SK-N-SH (cell line): ENCODE measurements around the gene KRT36.

Experiments
- CTCF ChIP-seq: fragments of 200-600 bp; sonication (generic); IDR thresholded peaks from 2 replicates; pipeline ENCODE4 v1.6.1; 2017; ENCODE audit warnings: antibody characterized with exemption, mild to moderate bottlenecking, moderate library complexity
- JUND ChIP-seq: IDR thresholded peaks from 2 replicates; pipeline ENCODE4 v1.4.0; 2012
- NFIC ChIP-seq: IDR thresholded peaks from 2 replicates; pipeline ENCODE4 v1.4.0; 2012; ENCODE audit warnings: borderline replicate concordance
- POLR2AphosphoS5 ChIP-seq: IDR thresholded peaks from 2 replicates; pipeline ENCODE4 v1.6.1; 2012; ENCODE audit warnings: low read depth, low read length
- RAD21 ChIP-seq: IDR thresholded peaks from 2 replicates; pipeline ENCODE4 v1.6.1; 2012; ENCODE audit warnings: mild to moderate bottlenecking, low read length
- RCOR1 ChIP-seq: fragments of 150-350 bp; IDR thresholded peaks from 2 replicates; pipeline ENCODE4 v1.6.1; 2017; ENCODE audit warnings: antibody characterized with exemption, low read length

- TF ChIP-seq CTCF (no peak), JUND (no peak), NFIC (no peak), RAD21 (no peak), RCOR1 (no peak), POLR2AphosphoS5 (no peak)
Measured at GRCh38 chr17:41440531-41441033, 49.1 kb downstream of the KRT36 start, which contains the start of gene KRT38.
